ENCODE measurements around the gene USB1.

GRCh38 chr16:58042886-58043515 lies 41.8 kb downstream of the USB1 start:
- TF ChIP-seq CTCF (conservative IDR thresholded peaks at IDR 0.05) = no peak
- no peak for TF ChIP-seq EZH2 (IDR thresholded peaks at IDR 0.05; ENCODE audit: low read depth)
